Activated naive CD4-positive, alpha-beta T cell treated with Interleukin-2 at 50 U/mL for 16 hours (primary cell): ENCODE data around the gene ST8SIA6.
"Not testable (repeated sequence)": the region's sequence is repeated elsewhere in the genome, so short reads cannot be mapped to it uniquely, and the experiment has no call there.

Source experiments
- DNase-seq: peaks from one replicate; pipeline ENCODE4 v3.0.0-alpha.2; 2020

The ST8SIA6 gene

DNA sequence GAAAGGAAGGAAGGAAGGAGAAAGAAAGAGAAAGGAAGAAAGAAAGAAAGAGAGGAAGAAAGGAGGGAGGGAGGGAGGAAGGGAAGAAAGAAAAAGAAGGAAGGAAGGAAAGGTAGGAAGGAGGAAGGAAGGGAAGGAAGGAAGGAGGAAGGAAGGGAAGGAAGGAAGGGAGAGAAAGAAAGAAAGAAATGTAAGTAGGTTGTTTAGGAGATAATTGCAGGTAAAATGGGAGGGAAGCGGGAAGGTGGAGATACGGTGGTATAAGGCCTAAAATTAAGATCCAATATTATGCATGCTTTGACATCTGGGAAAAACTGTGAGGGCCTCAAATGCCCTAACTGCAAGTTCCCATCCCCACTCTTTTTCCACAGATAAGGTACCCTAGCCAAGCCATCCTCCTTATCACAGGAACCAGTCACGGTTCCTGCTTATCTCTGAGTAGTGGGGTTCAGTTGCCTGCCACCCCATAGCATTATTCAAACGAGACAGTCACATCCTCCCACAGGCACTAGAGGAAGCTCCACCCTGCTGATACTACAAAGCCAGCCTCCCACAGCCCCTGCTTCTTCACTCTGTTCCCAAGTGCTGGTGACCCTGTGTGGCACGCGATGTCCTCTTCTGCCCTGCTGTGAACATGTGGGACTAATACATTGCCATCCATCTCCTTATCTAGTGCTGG, 28.7 kb downstream of the ST8SIA6 start:
- peak; percentile 36 for DNase-seq

DNA sequence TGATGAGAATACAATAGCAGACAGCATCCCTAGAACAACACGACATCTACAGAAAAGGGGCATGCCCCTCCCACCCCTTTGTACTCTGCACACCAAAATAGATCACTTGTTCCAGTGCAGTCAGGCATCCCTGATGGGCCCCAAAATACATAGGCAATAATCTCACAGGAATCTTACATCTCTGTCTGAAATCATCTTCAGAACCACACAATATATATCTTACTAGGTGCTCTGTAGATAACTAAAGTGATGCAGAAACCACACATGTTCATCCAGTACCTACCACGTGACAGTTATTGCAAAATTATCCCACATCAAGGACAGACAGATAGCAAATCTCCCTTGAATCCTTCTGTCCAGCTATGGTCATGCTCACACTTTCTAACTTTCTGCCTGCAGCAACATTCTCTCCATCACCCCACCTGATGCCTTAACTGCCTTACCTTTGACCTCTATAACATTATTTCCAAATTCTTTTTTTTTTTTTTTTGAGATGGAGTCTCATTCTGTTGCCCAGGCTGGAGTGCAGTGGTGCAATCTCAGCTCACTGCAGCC, 30.7 kb downstream of the ST8SIA6 start:
- no peak for DNase-seq

DNA sequence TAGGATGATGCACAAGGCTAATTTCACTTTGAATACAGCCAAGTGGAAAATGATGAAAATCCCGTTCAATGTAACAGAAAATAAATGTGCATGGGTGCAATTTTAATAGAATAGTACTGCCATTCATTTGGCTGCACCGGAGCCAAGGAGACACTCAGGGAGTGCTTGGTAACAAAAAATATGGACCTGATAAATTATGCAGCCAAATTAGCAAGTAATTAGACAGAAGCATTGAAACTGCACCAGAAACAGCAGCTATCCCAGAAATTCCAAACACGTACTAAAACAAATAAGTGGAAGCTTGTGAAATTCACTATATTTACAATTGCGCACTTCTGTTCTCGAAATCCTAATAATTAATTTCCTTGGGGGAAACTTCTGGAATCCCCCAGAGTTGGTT, 31.5 kb downstream of the ST8SIA6 start:
- no peak for DNase-seq

DNA sequence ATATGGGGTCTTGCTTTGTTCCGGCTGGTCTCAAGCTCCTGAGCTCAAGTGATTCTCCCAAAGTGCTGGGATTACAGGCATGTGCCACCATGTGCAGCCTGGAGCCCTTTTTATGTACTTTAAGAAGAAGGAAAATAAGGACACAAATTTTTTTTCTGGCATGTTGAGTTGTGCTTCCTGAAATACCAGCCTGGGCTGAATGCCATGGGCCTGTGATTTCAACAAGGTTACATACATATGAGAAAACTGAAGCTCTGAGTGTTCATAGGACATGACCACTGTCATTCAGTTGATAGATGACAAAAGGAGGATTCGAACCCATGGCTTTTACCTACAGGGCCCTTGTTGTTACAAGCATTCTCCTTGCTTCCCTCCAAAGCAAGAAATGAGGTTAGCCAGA, 36.1 kb downstream of the ST8SIA6 start:
- no peak for DNase-seq

DNA sequence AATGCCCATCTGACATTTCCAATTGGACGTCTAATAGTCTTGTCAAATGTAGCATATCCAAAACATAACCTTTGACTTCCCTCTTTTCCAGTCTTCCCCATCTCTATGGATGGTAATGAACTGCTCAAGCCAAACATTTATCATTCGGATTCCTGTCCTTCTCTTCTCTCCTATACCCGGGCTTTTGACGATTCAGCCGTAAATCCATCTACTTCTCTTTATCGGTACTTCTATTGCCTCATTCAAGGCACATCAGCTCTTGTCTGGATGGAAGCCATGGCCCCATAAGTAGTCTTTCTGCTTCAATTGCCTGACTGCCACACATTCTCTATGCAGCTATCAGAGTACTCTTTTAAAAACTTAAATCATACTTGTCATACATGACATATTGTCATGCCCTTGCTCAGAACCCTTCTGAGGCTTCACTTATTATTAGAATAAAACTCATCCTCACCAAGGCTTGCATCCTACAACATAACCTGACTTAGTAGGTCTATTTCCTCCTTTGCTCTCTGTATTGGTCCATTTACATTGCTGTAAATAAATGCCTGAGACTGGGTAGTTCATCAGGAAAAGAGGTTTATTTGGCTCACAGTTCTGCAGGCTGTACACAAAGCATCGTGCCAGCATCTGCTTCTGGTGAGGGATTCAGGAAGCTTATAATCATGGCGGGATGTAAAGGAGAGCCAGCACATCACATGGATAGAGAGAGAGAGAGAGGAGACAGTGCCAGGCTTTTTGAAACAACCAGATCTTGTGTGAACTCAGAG, 37.8 kb downstream of the ST8SIA6 start:
- DNase-seq, result no peak

DNA sequence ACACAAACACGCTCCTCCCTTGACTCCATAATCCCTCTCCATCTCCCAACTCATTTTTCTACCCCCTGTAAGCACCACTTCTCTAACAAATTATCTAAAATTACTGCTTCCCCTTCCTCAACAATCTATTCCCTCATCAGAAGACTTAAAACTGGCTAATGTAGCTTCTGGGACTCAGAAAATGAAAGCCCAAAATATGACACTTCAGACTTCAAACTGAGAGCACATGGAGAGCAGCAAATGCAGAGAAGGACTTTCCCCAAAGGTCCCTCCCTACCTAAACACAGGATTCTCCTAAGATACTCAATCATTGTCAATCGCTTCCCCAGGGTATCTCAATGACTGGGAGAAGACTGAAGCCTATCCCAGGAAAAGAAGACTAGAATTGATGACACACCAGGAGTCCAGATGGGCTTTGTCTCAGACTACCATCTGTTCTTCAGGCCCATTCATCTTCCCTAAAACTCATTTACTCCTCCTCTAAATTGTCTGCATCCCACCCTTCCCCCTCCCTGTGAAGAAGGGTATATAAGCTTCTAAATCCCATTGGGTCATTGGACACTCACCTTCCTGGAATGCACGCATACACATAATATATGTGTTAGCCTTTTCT, 39.2 kb downstream of the ST8SIA6 start:
- DNase-seq, result no peak

DNA sequence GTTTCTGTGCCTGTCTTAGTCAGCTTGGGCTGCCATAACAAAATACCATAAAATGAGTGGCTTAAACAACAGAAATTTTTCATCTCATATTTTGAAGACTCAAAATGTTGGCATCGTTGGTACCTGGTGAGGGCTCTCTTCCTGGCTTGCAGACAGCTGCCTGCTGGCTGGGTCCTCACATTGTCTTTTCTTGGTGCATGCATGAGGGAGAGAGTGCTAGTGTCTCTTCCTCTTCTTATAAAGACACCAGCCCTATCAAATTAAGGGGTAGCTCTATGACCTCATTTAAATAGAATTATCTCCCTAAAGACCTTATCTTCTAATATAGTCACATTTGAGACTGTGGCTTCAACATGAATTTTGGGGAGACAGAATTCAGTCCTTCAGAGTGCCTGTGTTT, 39.9 kb downstream of the ST8SIA6 start:
- DNase-seq, result no peak

DNA sequence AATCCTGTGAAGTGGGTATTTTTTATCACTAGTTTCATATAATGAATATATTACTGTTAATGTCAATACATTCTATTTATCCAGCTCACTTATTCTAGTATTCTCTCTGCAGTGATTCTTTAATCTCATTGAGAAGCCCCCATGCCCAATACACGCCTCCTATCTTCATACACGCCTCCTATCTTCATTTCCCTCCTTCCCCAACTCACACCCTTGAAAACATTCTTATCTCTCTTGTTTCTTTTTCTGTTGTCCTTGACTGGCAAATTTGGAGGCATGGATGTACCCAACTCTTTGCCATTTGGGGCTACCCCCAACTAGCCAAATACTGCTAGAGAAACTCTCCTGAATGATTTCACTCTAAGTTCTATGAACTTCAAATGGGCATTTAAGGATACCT, 40.5 kb downstream of the ST8SIA6 start:
- DNase-seq, result no peak

DNA sequence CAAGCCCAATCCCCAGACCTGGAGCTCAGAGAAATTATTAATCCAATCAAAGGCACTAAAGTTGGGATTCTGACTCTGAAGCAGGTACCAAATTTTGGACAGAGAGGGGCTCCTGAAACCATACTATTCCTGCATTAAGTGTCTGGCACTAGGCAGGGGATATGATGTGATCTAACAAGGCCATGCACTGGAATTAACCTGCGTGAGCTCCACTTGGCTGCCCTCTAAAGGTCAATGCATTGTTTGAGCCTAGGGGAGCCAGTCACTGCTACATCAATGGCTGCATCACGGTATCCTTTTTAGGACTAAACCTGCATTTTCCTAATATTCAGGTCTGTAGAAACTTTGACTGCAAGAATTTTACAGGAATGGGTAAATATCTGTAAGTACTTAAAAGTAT, 42.1 kb downstream of the ST8SIA6 start:
- DNase-seq, result no peak

DNA sequence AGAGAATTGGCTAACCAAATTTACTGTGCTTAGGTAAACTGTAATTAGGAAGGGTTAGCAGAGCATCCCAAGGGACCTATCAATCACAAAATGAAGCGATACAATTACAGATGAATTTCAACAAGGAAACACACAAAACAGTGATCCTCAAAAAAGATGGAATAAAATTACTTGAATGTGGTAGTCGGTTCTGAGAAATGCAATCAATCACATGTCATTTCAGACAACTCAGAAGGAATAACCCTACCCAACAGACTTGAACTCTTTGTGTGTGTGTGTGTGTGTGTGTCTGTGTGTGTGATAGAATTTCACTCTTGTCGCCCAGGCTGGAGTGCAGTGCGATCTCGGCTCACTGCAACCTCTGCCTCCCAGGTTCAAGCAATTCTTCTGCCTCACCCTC, 43.5 kb downstream of the ST8SIA6 start:
- no peak for DNase-seq

DNA sequence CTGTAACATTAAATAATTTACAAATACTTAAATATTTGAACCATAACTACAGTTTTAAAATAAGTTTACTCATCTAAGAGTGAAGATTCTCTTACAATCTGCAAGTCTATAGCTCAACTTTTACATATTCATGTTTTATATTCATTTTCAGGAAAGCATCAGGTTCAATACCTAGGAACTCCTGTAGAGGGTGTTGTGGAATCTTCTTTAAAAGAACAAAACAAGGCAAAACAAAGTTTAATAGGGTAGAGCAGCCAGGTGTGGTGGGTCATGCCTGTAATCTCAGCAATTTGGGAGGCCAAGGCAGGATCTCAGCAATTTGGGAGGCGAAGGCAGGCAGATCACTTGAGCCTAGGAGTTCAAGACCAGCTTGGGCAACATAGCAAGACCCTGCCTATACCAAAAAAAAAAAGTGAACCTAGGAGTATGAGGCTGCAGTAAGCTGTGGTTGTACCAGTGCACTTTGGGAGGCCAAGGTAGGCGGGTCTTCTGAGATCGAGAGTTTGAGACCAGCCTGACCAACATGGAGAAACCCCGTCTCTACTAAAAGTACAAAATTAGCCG, 45.1 kb downstream of the ST8SIA6 start:
- DNase-seq, result no peak

DNA sequence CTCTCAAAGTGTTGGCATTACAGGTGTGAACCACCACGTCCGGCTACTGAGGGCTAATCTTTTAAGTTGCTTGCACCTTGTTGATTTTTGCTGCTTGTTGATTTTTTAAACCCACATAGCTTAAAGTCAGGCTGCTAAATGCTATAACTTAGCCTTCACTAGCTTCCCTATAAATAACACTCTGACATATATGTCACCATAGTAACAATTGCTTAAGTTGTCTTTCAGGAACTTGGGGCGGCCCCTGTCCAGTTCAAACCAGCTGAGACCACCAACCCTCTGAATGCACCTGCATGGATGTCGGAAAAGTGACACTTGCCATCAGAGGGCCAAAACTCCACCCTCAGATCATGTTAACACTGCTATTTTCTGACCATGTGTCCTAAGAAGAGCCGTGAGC, 47.3 kb downstream of the ST8SIA6 start:
- DNase-seq, result no peak

DNA sequence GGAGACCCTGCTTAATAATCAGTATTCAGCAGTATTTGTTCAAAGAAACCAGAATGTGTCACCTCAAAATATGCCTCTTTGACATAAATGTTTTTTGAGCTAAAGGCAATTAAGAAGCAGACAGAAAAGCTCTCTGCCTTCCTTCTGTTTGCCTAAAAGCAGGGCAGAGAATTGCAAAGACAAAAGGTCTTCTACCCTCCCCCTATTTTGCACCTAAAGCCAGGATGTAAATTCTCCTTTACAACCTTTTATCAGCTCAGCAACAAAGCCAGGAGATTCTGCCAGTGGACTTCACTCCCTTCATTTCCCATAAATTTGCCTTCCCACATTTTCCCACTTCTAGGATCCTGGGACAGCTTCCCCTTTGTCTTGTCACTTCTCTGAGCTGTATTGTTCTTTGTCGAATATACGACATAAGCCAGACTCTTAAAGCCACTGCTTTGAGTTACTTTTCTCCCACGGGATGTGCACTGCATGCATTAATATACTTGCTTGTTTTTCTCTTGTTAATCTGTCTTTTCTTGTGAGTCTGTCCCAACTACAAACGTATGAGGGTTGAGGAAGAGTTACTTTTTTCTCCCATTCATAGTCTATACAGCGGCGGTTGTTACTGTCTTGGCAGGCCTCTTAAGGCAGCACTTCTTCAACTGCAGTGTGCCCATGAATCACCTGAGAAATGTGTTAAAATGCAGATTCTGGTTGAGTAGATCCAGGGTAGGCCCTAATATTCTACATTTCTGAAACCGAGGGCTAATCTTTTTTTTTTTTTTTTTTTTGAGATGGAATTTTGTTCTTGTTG, 48.2 kb downstream of the ST8SIA6 start:
- DNase-seq, result no peak

DNA sequence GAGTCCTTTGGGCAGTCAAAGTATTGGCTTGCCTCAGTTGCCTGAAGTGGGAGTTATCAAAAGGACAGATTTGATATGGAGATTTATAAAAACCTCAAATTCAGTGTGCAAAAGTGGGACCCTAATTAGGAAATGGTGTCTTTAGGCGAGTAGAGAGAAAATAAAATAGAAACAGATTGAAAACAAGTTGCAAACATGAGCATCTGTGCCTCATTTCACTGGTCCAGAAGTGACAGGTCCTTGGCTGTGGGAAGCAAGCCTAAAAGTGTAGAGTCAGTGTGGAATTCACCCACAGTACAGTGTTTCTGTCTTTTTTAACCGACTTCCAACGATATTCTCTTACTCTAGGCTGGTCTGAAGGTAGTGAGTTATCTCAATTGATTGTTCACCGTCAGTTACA, 51.2 kb downstream of the ST8SIA6 start:
- DNase-seq, result no peak

DNA sequence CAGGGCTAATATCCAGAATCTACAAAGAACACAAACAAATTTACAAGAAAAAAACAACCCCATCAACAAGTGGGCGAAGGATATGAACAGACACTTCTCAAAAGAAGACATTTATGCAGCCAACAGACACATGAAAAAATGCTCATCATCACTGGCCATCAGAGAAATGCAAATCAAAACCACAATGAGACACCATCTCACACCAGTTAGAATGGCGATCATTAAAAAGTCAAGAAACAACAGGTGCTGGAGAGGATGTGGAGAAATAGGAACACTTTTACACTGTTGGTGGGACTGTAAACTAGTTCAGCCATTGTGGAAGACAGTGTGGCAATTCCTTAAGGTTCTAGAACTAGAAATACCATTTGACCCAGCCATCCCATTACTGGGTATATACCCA, 52.4 kb downstream of the ST8SIA6 start:
- DNase-seq, result not testable (repeated sequence)

DNA sequence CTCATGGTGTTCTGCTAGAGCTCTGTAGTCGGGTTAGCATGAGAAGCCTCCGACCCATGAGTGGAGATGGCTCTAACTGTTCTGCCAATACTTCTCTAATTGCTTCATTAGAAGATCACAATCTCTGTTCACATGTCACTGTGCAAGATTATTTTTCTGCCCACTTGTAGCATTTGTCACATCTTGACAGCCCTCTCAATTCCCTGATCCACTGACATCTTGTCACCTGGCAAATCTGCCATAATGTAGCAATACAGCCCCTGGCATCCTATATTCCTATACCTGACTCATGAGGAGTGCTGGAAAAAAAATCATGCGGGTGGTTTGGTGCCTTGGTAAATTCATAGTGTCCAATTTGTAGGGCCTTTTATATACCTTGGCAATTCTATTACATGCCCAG, 58.4 kb downstream of the ST8SIA6 start:
- no peak for DNase-seq

DNA sequence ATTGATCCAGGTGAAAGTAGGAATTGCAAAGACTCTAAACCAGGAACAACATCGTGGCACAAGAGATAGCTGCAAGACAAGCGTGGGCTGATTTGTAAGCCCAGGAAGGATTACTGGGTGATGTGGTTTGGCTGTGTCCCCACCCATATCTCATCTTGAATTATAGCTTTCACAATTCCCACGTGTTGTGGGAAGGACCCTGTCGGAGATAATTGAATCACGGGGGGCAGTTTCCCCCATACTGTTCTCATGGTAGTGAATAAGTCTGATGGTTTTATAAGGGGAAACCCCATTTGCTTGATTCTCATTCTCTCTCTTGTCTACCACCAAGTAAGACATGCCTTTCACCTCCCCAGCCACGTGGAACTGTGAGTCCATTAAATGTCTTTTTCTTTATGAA, 59.5 kb downstream of the ST8SIA6 start:
- peak; percentile 22 for DNase-seq

DNA sequence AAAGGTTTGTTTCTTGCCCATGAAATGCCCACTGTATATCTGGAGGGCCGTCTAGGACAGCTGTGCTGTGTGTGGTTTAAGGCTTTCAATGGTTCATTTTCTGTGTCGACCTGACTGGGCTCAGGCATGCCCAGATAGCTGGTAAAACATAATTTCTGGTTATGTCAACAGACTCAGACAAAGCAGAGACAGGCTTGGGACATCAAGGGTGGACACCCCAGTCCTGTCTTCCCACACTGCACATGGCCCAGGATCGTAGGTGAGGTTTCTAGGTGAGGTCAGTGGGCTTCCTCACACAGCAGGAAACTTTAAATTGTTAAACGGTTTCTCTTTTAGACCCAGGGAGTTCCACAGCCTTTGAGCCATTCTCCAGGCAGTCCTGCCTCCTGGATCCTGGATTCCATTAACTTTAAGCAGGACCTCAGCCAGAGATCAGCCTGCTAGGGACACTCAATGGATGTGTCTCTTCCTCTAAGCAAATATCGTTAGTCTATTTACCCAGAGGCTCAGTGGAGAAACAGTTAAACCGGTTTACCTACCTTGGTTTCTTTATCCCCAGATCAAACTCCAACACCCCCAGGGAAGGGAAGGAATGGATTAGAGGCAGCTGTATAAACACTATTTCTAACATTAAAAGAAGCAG, 66.4 kb downstream of the ST8SIA6 start:
- DNase-seq, result no peak

DNA sequence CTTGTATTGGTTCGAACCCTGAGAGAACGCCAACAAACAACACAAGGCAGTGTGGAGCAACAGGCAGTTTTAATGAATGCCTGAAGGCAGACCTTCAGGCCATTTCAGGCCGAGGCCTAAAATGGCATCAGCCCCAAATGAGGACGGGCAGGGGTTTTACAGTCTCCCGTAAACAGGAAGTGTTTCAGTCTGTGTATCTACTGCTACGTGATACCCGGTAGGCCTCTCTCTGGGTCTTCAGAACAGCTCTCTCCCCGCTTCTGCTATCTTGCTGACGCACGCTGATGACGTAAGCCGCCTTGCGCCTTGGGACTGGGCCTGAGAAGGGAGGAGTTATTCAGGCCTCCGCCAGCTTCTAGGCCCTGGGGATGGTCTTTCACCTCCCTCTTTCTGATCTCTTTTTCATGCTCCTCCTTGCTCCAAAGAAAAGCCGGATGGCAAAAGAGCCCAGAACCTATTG, 67.7 kb downstream of the ST8SIA6 start:
- DNase-seq, result no peak

DNA sequence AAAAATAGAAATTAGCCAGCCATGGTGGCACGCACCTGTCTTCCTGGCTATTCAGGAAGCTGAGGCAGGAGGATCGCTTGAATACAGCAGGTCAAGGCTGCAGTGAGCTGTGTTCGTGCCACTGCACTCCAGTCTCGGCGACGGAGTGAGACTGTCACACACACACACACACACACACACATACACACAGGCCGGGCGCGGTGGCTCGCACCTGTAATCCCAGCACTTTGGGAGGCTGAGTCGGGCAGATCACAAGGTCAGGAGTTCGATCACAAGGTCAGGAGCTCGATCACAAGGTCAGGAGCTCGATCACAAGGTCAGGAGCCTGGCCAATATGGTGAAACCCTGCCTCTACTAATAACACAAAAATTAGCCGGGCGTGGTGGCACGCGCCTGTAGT, 68.4 kb downstream of the ST8SIA6 start:
- no peak for DNase-seq

DNA sequence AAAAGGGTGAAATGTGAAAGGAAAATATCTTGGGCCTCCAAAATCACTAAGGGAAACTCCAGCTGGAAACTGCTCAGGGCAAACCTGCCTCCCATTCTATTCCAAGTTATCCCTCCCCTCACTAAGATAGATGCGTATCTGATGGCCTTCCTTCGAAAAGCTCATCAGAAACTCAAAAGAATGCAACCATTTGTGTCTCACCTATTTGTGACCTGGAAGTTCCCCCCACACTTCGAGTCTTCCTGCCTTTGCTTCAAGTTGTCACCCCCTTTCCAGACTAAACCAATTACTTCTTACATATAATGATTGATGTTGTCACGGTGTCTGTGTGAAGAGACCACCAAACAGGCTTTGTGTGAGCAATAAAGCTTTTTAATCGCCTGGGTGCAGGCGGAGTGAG, 69.3 kb downstream of the ST8SIA6 start:
- DNase-seq, result no peak
